GM19372 (cell line): ENCODE results near the gene PDZRN3.

Source experiments
- ATAC-seq: cut with Tn5 transposase; IDR thresholded peaks from one replicate; pipeline ENCODE4 v1.9.1; 2021; ENCODE audit warnings: mild to moderate bottlenecking, low read depth, moderate library complexity; ENCODE audit not compliant: unreplicated experiment

PDZRN3 gene

GRCh38 chr3:73433079-73433478 is 191.7 kb downstream of the PDZRN3 start:
- no peak for ATAC-seq

DNA sequence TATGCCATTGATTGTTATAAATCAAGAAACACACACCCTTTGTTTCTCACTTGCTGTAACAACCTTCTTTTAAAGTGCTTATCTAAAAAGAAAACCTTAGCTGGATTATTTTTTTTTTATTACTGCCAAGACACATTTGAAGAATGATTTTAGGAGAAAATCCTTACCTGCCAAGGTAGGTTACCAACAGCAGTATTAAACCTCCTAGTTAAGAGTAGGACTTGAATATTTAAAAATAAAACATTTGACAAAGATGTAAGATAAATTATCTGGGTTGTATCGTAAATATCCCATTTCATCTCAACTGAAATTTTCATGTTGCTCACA is 192.1 kb downstream of the PDZRN3 start:
- no peak for ATAC-seq

GRCh38 chr3:73432023-73432705 is 192.6 kb downstream of the PDZRN3 start:
- ATAC-seq: no peak

DNA sequence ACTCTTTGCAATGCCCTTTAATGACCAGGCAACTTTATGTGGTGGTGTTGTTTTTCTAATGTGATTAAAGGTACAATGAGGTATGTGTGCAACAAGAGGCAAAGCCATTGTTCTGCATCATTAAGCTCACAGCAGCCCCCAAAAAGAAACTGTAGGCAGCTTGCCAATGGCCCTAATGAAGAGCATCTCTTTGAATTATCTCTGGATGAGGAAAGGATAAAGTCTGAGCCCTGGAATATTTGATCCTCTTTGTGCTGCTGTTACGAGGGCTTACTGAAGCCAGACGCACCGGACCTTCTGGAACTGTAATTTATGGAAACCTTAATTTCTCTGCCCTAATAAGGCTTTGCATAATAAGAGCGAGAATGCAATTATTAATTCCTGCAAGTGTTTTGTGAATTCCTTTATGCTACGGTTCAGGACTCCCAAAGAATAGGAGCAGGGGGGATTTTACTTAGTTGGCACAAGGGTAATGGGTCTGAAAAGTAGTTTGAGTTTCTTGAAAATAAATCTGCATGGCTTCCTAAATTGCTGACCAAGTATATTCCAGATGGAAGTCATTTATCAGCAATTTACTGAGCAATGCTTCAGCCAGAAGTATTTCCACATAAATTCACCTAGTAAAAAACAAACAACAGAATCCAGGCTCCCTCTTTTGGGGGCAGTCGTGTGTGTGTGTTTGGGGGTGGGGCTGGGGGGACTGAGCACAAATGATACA is 193.4 kb downstream of the PDZRN3 start:
- no peak for ATAC-seq

DNA sequence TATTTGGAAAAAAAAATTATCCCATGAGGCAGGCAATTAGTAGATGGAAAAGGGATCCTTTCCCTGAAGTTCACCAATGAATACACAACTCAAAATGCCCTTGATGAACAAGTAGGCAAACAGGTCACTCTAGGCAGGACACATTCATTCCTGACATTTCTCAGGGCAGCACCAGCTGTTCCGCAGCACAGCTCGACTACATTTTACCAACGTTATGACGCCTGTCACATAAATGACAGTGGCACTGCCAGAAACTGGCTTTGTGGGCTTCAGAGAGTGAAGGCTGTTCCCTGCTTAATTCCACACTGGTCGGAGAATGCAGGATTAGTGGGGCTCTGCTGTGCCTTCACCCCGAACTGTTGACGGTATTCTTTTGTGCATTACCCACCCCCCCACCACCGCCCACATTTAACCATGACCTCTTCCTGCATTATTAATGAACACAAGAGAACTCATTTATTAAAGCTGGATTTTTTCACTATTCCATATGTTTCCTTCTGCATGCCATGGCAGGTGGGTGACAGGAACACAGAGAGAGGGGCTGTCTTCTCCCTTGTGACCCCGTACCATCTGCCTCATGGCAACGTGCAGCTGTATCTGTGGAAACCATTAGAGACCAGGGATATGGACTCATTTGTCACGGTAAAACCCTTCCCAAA is 197.6 kb downstream of the PDZRN3 start:
- no peak for ATAC-seq

GRCh38 chr3:73426606-73427005 is 198.1 kb downstream of the PDZRN3 start:
- ATAC-seq: no peak

- ATAC-seq: no peak
Observed at GRCh38 chr3:73423116-73423515, 201.6 kb downstream of the PDZRN3 start.

DNA sequence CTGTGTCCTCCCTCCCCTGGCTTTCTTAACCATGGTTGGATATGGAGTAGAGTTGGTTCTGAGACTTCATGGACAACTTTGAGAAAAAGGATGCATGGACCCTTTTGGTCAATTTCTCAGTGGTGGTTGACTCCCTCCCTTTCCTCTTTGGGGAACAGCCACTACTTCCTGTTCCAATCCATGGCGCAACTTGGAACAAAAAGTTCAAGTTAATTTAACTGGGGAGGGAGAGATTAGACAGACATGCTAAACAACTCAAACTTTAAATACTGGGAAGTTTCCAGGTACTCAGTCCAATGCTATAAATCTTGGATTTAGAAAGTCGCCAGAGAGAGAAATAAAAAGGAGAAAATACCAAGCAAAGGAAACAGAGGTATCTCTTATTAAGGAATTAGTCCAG is 202.2 kb downstream of the PDZRN3 start:
- no peak for ATAC-seq

DNA sequence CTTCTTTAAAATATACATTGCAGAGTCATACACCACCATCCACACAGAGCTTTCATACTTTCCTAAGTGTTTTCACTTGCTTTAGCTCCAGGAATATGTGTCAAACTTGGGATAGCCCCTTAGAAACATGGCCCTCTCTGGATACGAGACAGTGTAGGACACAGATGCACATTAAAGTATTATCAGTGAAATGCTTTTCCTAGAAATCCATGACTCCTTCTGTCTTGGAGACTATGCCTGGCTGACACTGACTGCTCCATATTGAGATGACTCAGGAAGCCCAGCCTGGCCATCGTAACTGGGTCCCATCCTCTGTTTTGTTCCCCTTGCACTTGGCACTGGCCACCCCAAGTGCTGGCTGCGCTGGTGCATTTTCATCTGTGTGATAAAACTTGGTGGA is 204.8 kb downstream of the PDZRN3 start:
- ATAC-seq: no peak

- no peak for ATAC-seq
Observed at GRCh38 chr3:73419179-73419803, 205.4 kb downstream of the PDZRN3 start.

DNA sequence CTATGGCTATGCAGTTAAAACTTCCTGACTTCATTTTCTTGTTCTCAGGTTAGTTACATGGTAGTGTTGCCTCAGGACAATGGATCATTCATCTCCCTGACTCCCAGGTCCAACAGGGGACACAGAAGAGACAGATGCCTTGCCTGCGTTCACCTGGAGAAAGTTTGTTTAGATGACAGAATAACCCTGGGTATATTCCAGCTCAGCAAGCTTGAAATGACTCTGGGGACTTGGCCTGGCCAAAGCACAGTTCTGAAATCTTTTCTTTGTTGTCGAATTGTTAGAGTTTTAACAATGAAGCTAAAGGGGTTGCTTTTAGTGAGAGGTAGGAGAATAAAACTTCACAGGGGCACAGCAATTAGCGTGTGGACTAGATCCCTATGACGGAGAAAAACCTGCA is 206.1 kb downstream of the PDZRN3 start:
- no peak for ATAC-seq

DNA sequence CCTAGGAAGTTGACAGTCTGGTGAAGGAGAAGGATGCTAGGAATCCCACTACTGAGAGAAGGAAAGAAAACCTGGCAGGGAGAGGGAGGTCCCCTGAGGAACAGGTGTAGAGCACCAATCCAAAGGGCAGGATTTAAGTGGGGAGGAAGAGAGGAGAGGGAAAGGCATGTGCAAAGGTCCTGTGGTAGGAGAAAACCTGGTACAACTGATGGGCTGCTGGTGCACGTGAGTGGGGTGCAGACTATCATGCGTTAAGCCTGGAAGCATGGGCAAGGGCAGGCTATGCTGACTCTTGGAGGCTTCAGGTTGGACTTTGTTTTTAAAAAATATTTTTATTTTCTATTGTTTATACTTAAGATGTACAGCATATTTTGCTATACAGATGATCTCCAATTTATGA is 209.6 kb downstream of the PDZRN3 start:
- ATAC-seq: no peak

- no peak for ATAC-seq
Observed at GRCh38 chr3:73413619-73414018, 211.1 kb downstream of the PDZRN3 start.

DNA sequence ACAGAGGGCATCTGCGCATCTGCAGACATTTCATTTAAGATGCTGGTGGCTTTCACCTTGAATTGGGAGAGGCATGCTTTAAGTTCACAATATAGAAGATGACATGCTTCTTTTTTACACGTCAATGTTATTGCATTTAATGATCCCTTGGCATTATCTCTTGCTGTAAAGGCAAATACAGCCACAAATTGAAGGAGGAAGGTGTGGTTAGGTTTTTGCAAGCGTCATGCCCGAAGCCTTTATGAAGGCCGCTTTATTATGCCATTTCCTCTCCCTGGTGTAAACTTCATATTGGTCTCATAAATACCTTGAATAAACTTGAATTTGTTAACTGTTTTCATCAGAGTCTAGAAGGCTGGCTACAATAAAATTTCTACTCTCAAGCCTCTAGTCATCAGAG is 212.7 kb downstream of the PDZRN3 start:
- no peak for ATAC-seq

DNA sequence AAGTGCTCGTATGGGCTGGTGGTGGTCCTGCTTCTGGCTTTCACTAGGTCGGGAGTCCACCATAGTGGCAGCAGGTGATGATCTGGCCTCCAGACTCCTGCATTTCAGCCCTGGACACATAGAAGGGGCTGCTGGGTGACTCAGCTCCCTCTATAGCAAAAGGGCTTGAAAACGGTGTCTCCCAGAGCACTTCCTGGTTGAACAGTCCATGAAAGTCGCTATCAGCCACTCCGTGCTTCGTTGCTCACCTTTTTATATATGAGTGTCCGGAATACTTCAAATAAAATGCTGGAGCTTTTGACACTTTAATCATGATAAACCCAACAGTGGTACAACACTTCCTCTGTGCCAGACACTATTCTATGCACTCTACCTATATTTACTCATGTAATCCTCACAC is 213.2 kb downstream of the PDZRN3 start:
- ATAC-seq: no peak

- no peak for ATAC-seq
Observed at GRCh38 chr3:73409138-73409763, 215.5 kb downstream of the PDZRN3 start.

GRCh38 chr3:73408634-73409033 is 216.1 kb downstream of the PDZRN3 start:
- no peak for ATAC-seq

GRCh38 chr3:73407577-73407976 is 217.2 kb downstream of the PDZRN3 start:
- no peak for ATAC-seq

- ATAC-seq: no peak
Observed at GRCh38 chr3:73405853-73406252, 218.9 kb downstream of the PDZRN3 start.

DNA sequence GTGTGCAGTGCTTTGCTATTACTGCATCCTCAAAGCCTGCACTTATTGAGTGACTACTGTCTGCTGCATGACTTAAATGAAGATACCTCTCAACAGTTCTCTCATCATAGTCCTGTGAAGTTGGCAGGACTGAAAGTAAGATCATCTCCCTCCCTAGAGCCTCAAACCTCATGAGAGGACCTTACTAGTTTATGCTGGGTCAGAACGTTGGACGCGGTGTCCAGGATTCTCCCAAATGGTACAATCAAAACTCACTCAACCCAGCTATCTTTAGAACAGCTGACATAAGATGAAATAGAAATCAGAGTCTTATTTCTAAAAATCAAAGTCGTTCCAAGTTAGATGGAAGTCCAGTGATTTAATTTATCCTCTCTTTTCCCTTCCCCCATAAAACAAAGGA is 219.7 kb downstream of the PDZRN3 start:
- no peak for ATAC-seq

GRCh38 chr3:73404435-73404834 is 220.3 kb downstream of the PDZRN3 start:
- ATAC-seq: no peak
